Esophagus muscularis mucosa (tissue), 4 donors: ENCODE data around the gene RFTN1.

Source experiments
- EP300 ChIP-seq: sonication (generic); formaldehyde crosslinking; IDR thresholded peaks from one replicate; pipeline ENCODE4 v1.6.1; 2017; ENCODE audit warnings: antibody characterized with exemption
- POLR2A ChIP-seq: fragments of 450-650 bp; IDR thresholded peaks from one replicate; pipeline ENCODE4 v1.6.1; 2017; ENCODE audit warnings: antibody characterized with exemption, moderate library complexity, mild to moderate bottlenecking, low read depth
- TF ChIP-seq, protein P1 (sequence below), 3 experiments: fragments of 200-600 bp in 2 of 3; fragments of 450-650 bp in 1 of 3; sonication (generic) in 2 of 3; IDR thresholded peaks; one replicate each; pipeline ENCODE4 v1.5.1; 2017 to 2019; ENCODE audit warnings: antibody characterized with exemption in 3 of 3, mild to moderate bottlenecking in 2 of 3, moderate library complexity in 1 of 3

DNA sequence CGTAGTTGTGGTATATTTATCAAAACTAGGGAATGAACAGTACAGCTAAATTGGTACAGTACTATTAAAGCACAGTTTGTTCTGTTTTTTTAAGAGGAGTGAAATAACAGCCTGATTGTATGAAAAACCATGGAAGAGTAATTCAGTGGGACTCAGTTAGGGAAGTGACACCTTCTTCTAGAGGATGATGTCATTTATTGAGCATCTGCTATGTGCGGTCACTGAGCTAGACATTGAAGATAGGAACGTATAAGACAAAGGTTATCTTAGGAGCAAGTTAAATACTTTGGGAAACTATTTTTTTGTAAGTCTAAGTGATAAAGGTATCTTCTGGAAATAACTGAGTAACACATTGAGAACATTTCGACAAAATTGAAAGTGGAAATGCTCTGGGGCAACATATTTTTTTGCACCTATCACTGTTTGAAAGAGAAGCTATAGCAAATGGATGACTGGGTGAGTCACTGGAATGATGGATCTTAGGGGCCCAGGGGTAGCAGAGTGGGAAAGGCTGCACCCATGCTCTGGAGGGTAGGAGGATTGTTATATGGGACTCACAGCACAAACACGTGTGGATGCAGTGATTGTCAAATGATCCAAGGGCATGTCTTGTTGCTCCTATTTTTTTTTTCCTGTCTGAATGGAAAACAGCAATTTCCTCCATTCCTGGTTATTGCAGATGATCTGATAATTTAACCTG is 205.5 kb downstream of the RFTN1 start:
- TF ChIP-seq, protein P1, sequence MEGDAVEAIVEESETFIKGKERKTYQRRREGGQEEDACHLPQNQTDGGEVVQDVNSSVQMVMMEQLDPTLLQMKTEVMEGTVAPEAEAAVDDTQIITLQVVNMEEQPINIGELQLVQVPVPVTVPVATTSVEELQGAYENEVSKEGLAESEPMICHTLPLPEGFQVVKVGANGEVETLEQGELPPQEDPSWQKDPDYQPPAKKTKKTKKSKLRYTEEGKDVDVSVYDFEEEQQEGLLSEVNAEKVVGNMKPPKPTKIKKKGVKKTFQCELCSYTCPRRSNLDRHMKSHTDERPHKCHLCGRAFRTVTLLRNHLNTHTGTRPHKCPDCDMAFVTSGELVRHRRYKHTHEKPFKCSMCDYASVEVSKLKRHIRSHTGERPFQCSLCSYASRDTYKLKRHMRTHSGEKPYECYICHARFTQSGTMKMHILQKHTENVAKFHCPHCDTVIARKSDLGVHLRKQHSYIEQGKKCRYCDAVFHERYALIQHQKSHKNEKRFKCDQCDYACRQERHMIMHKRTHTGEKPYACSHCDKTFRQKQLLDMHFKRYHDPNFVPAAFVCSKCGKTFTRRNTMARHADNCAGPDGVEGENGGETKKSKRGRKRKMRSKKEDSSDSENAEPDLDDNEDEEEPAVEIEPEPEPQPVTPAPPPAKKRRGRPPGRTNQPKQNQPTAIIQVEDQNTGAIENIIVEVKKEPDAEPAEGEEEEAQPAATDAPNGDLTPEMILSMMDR (IDR thresholded peaks at IDR 0.05): no peak
- TF ChIP-seq POLR2A (no peak), EP300 (no peak)
